Activated T-cell treated with anti-CD3 and anti-CD28 coated beads, Interleukin-2, amount 50 U/mL, for 48 hours (primary cell): ENCODE data around the gene HYAL3.
"Not testable (repeated sequence)": the region's sequence is repeated elsewhere in the genome, so short reads cannot be mapped to it uniquely, and the experiment has no call there.

Experiments used
- DNase-seq, 2 experiments: peaks; one replicate each; pipeline ENCODE4 v3.0.0-alpha.2; 2020

Gene HYAL3

DNA sequence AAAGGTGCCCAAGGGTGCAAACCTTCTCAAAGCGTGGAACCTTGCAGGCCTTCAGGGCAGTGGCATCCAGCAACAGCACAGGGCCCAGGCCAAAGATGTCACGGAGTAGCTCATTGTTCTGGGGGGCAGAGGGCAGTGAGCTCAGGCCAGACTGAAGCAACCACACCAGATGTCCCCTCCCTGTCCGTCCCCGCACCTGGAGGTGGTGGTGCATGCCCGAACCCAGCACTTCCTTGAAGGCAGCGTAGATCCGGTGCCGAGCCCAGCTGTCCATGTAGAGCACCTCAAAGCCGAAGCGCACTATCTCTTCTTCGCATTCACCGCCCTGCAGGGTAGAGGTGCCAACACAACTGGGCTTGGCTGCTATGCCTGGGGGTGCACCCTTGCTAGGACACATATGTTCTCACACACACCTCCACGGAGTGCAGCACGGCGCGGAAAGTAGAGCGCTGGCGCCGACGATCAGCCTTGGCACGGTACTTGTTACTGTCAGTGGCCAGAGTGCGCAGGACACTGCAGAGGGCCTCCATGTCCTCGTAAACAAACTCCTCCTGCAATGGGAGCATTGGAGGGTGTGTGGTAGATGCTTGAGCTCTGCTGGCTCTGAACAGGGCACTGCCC is 10.7 kb downstream of the HYAL3 start:
- no peak for DNase-seq

GRCh38 chr3:50287262-50287661 is 11.9 kb downstream of the HYAL3 start:
- DNase-seq = no peak

- DNase-seq = no peak
Observed at GRCh38 chr3:50286322-50287227, 12.6 kb downstream of the HYAL3 start.

- DNase-seq = not testable (repeated sequence)
Observed at GRCh38 chr3:50284121-50284520, 15.1 kb downstream of the HYAL3 start.

DNA sequence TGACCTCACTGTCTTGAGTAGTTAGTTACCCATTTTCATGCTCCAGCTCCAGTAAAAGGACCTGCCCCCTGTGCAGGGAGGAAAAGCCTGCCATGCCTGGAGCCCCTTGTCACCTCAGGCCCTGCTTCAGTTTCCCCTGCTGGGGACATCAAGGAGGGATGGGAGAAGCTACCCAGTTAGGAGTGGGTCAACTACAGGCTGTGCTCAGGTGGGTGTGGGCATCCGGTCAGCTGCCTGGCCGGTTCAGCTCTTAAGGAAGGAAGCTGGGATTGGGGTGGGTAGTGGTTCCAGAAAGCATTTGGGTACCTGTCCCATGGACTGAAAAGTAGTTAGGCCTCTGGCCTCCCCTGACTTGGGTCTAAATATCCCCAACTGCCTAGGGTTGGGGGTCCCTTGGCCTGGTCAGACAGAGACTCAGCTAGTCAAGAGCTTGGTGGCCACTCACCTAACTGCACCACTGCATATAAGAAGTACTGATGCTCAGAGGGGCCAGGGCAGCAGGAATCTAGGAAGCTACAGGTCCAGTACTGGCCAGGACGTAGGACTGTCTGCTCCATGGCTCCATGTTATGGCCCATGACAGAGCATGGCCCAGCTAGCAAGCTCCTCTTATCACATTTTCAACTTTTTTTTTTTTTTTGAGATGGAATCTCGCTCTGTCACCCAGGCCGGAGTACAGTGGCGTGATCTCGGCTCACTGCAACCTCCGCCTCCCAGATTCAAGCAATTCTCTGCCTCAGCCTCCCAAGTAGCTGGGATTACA is 19.8 kb downstream of the HYAL3 start:
- DNase-seq = no peak

- DNase-seq = no peak
Observed at GRCh38 chr3:50278880-50279224, 20.4 kb downstream of the HYAL3 start, which contains the start of gene LSMEM2. TSS of gene LSMEM2 (plus strand) at chr3:50279087. CDS start at chr3:50279114, 27 bp downstream.

- DNase-seq = no peak
Observed at GRCh38 chr3:50278123-50278879, 20.9 kb downstream of the HYAL3 start.

DNA sequence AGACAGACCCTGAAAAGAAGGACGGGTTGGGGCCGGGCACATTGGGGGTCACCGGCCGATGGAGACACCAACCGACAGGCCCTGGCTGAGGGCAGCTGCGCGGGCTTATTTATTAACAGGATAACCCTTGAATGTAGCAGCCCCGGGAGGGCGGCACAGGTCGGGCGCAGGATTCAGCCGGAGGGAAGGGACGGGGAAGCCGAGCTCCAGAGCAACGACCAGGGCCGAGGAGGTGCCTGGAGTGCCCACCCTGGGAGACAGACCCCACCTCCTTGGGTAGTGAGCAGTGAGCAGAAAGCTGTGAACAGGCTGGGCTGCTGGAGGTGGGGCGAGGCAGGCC is 22.5 kb downstream of the HYAL3 start:
- DNase-seq = no peak

DNA sequence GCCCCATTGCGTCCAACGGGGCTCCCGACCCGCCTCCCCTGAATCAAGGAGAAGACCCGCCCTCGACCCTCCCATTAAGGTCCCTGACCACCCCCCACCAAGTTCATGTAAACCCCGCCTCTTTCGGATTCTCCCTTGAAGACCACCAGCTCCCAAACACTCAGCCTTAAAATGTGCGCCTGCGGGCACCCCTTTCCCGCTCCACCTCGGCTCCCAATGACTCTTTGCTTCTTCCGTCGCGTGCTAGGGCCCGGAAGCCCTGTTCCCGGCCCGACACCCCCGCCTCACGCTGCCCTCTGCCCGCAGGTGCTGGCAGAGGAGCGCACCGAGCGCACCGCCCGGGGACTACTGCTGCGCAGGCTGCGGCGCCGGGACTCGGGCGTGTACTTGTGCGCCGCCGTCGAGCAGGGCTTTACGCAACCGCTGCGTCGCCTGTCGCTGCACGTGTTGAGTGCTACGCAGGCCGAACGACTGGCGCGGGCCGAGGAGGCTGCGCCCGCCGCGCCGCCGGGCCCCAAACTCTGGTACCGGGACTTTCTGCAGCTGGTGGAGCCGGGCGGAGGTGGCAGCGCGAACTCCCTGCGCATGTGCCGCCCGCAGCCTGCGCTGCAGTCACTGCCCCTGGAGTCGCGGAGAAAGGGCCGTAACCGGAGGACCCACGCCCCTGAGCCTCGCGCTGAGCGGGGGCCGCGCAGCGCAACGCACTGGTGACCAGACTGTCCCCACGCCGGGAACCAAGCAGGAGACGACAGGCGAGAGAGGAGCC is 23.0 kb downstream of the HYAL3 start:
- peak; percentile 45 to 64 for DNase-seq

DNA sequence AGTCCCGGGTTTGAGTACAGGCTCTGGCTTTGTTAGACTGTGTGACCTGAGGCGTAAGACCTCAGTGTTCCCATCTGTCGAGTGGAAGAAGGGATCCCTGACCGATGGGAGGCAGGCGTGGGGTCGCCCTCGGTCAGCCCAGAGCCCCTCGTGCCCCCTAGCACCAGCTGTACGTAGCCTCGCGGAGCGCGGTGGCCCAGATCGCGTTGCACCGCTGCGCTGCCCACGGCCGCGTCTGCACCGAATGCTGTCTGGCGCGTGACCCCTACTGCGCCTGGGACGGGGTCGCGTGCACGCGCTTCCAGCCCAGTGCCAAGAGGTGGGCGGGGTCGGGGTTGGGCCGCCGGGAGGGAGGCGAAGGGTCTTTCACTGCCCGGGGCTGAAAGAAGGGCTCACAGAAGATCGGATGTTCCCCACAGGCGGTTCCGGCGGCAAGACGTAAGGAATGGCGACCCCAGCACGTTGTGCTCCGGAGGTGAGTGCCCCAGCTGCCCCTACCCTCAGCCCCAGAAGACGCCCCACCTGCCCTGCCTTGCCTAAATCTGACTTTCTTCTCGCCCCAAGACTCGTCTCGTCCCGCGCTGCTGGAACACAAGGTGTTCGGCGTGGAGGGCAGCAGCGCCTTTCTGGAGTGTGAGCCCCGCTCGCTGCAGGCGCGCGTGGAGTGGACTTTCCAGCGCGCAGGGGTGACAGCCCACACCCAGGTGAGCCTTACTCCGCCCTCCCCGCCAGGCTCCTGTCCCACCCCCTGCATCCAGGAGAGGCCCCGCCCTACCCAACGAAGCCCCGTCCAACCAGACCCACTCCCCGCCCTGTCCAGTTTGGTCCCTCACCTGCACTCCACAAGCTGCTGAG is 23.8 kb downstream of the HYAL3 start:
- peak in 1 of 2 experiments; percentile 43 for DNase-seq

DNA sequence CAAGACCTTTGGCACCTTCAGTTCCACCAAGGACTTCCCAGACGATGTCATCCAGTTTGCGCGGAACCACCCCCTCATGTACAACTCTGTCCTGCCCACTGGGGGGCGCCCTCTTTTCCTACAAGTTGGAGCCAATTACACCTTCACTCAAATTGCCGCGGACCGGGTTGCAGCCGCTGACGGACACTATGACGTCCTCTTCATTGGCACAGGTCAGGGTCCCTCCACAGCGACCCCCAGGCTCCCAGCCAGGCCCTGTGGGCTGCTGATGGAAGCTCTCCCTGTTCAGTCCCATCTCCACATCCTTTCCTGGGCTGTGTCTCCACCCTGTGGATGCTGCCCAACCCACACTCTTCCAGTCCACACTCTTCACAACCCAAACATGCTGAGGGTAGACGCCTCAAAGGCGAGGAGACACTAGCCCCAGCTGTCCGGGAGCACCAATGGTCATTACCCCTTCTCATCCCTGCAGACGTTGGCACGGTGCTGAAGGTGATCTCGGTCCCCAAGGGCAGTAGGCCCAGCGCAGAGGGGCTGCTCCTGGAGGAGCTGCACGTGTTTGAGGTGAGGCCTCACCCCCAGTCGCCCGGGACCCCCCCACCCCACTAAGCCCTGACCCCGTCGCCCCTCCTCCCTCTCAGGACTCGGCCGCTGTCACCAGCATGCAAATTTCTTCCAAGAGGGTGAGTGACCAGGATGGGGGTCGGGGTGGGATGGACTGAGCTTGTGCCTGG is 24.7 kb downstream of the HYAL3 start:
- DNase-seq = peak; percentile 83 to 84

DNA sequence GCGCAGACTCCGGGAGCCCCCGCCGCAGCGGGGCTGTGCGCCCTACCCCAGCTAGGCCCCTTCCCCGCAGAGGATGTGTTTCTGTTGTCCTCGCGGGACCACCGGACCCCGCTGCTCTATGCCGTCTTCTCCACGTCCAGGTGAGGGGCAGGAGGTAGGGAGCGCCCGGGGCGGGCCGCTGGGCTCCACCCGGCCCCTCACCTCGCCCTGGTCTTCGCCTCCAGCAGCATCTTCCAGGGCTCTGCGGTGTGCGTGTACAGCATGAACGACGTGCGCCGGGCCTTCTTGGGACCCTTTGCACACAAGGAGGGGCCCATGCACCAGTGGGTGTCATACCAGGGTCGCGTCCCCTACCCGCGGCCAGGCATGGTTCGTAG is 25.5 kb downstream of the HYAL3 start:
- DNase-seq = no peak

GRCh38 chr3:50272911-50273688 is 26.1 kb downstream of the HYAL3 start:
- peak; percentile 96 for DNase-seq

- DNase-seq = not testable (repeated sequence)
Observed at GRCh38 chr3:50272538-50272910, 26.7 kb downstream of the HYAL3 start.

DNA sequence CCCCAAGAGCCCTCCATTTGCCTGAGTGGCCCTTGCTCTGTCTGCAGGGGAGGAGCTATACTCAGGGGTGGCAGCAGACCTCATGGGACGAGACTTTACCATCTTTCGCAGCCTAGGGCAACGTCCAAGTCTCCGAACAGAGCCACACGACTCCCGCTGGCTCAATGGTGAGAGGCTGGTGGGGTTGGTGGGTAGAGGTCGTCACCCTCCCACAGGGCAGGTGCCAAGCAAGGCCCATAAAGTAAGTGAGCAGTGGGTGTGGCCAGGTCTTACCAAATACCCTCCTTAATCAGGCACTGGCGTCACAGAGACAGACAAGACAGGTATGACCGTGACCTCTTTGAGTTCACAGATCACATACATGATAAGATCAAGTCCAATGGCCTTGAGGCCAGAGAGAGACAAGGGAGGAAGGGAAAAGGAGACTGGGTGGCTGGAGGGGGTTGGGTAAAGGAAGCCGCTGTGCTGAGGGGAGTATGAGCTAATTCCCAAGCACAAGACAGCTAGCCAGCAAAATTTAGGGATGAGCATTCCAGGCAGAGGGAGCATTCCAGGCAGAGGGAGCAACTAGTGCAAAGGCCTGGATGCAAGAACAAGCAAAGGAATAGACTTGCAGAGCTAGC is 27.8 kb downstream of the HYAL3 start:
- DNase-seq = no peak

DNA sequence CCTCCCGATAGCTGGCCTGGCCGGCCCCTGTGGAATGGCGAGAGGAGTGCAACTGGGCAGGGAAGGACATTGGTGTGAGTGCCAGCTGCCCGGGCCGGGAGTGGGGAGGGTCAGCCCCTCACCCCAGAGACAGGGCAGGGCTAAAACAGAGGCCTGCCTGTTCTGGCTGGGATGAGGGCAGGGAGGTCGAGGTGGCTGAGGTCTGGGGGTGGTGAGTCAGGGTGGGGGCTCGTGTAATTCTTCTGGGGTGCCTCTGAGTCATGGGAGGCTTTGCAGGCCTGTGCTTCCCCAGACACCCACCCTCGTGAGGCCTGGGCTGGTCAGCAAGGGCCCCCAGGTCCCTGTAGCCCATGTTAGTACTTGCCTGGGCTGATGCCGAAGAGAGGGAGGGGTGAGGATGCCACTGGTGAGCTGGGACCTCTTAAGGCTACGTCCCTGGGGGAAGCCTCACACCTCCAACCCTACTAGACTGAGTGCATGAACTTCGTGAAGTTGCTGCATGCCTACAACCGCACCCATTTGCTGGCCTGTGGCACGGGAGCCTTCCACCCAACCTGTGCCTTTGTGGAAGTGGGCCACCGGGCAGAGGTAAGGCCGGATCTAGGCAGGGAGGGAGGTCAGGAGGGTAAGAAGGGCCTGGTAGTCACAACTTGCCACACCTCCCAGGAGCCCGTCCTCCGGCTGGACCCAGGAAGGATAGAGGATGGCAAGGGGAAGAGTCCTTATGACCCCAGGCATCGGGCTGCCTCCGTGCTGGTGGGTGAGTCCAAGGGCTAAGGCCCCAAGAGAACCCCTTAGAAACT is 28.6 kb downstream of the HYAL3 start:
- DNase-seq = no peak

- no peak for DNase-seq
Observed at GRCh38 chr3:50269977-50270413, 29.2 kb downstream of the HYAL3 start.

GRCh38 chr3:50269460-50269859 is 29.7 kb downstream of the HYAL3 start:
- DNase-seq = no peak
